ENCODE measurements around the gene MORN4.

Gene MORN4

DNA sequence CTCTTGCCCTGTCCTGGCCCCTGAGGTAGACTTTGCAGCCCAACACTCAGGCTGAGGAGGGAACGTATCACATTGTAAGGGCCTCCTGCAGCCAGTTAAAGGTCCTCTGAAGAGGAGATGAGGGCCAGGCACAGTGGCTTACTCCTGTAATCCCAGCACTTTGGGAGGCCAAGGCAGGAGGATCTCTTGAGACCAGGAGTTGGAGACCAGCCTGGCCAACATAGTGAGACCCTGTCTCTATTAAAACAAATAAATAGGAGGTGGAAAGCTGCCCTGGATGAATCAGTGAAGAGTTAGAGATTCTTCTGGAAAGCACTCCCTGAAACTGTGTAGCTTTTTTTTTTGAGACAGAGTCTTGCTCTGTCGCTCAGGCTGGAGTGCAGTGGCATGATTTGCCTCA is 46.1 kb downstream of the MORN4 start:
- no peak for DNase-seq (ENCODE audit: low read depth)
- TF ChIP-seq, protein P1, sequence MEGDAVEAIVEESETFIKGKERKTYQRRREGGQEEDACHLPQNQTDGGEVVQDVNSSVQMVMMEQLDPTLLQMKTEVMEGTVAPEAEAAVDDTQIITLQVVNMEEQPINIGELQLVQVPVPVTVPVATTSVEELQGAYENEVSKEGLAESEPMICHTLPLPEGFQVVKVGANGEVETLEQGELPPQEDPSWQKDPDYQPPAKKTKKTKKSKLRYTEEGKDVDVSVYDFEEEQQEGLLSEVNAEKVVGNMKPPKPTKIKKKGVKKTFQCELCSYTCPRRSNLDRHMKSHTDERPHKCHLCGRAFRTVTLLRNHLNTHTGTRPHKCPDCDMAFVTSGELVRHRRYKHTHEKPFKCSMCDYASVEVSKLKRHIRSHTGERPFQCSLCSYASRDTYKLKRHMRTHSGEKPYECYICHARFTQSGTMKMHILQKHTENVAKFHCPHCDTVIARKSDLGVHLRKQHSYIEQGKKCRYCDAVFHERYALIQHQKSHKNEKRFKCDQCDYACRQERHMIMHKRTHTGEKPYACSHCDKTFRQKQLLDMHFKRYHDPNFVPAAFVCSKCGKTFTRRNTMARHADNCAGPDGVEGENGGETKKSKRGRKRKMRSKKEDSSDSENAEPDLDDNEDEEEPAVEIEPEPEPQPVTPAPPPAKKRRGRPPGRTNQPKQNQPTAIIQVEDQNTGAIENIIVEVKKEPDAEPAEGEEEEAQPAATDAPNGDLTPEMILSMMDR (IDR thresholded peaks at IDR 0.05; ENCODE audit: low read length, missing control alignments), result no peak
- no peak overlapping the region for H3K4me3 ChIP-seq (replicated peaks; ENCODE audit: low read depth, low read length)

DNA sequence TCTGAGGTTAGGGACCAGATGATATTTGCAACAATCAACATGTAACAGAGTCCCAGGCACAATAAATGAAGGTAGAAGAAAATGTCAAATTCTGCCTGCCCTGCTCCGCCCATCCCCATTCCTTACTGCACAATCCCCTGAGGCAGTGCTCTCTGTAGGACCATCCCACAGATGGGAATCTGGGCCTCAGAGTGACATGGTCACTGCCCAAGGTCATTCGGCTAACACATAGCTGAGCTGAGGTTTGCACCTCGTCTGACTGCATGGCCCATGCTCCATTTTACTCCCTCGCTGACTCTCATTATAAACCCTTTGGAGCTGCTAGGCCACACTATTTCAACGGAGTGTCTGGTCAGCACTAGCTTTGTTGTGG is 47.9 kb downstream of the MORN4 start:
- DNase-seq (ENCODE audit: low read depth), result no peak
- H3K4me3 ChIP-seq (replicated peaks; ENCODE audit: low read depth, low read length), result no peak overlapping the region
- TF ChIP-seq, protein P1 (IDR thresholded peaks at IDR 0.05; ENCODE audit: low read length, missing control alignments), result no peak

DNA sequence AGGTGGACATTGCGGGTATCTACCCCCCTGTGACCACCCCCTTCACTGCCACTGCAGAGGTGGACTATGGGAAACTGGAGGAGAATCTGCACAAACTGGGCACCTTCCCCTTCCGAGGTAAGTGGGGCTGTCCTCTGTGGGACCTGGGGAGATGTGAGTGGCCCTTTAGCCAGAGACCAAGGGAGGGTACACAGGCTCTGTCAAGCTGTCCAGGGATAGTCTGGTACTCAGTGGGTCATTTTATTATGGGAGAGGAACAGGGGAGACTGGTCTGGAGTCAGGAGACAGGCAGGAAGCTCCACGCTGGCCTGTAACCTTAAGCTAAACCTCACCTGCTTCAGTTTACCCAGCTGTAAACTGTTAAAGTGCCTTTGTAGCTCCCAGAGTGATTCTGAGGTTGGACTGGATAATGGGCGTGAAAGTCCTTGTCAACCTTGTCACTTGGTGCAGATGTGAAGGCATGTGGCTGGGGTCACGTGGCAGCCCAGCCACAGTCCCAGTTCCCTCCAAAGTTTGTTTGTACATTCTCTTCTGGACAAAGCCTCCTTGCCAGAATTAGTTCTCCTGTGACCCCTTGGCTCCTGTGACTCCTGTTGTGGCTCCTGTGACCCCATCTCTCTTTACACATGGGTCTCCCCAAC is 48.4 kb downstream of the MORN4 start:
- TF ChIP-seq, protein P1 (IDR thresholded peaks at IDR 0.05; ENCODE audit: low read length, missing control alignments), result no peak
- no peak for DNase-seq (ENCODE audit: low read depth)
- no peak overlapping the region for H3K4me3 ChIP-seq (replicated peaks; ENCODE audit: low read depth, low read length)

DNA sequence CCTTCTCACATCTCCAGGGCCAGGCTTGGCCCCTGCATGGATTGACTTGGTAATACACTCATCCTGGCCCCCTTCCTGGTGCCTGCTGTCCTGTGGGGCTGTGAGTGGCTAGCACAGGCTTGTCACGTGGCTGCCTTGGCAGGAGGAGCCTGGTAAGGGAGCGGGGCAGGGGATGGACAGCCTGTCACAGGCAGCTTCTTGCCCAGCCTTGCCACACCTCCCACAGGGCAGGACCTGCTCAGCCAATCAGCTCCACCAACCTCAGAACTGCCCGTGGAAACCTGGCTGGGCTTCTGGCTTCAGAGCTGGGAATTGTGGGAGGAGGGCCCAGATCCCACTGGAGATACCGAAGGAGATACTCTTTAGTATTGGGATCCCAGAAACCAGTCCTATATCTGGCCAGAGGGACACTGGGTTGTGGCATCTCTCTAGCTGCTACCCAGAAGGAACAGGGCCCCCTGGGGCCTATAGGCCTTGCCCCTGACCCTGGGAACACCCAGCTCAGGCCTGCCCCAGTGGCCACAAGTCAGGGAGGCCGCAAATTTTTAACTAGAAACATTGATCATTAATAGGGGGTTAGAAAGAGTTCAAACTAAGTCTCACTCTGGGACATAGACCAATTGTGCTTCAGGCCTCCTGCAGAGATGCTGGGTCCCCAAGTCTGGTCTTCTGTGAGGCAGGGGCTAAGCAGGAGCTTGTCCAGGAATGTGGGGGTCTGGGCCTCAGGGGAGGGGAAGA is 49.1 kb downstream of the MORN4 start, which contains the start of gene HOGA1:
Gene HOGA1 (plus strand): TSS at position 330 of the 738 bp plus-strand sequence. CDS start 315 bp downstream, at position 645.
- TF ChIP-seq, protein P1 (IDR thresholded peaks at IDR 0.05; ENCODE audit: low read length, missing control alignments), result no peak
- H3K4me3 ChIP-seq (replicated peaks; ENCODE audit: low read depth, low read length), result no peak within 1 kb of the TSS
- peak; percentile 60 for DNase-seq (ENCODE audit: low read depth)

DNA sequence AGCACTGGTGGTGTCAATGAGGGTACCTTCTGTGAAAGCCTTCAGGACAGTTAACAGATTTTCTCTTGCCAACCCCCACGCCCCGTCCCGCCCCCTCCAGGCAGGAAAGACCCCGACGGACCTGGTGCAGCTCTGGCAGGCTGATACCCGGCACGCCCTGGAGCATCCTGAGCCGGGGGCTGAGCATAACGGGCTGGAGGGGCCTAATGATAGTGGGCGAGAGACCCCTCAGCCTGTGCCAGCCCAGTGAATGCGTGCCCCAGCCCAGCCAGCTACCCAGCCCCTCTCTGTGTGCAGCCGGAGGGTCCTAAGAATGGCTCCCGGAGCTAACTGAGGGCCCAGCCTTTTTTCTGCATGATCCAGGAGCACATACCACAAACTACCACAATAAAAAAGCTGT is 49.8 kb downstream of the MORN4 start:
- TF ChIP-seq, protein P1 (IDR thresholded peaks at IDR 0.05; ENCODE audit: low read length, missing control alignments), result no peak
- no peak for DNase-seq (ENCODE audit: low read depth)
- H3K4me3 ChIP-seq (replicated peaks; ENCODE audit: low read depth, low read length), result no peak overlapping the region

DNA sequence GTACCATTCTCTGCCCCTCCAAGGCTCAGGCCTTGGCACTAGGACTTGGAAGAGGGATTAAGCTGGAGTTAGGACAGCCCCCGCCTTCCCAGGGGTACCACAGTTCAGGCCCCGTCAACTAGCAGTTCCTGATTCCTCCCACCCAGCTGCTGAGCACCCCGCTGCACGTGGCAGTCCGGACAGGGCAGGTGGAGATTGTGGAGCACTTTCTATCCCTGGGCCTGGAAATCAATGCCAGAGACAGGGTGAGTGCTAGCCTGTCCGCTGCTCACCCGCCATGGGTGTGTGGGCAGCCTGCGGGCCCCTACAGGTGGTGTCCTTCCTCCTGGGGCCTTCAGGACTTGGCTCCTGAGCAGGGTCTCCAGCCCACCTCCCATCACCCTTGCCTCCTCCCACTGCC is 51.1 kb downstream of the MORN4 start:
- TF ChIP-seq, protein P1 (IDR thresholded peaks at IDR 0.05; ENCODE audit: low read length, missing control alignments), result no peak
- DNase-seq (ENCODE audit: low read depth), result no peak
- H3K4me3 ChIP-seq (replicated peaks; ENCODE audit: low read depth, low read length), result no peak overlapping the region

Measured in fibroblast of pulmonary artery (primary cell).